HG03354 (cell line): ENCODE results near the gene LCE1A.

Source experiments
- ATAC-seq: cut with Tn5 transposase; IDR thresholded peaks from one replicate; pipeline ENCODE4 v1.9.1; 2021; ENCODE audit warnings: mild to moderate bottlenecking; ENCODE audit not compliant: unreplicated experiment, poor library complexity, severe bottlenecking

The LCE1A gene

GRCh38 chr1:152827173-152827572 lies at the start of gene LCE1A:
LCE1A (plus strand) TSS chr1:152827473; CDS start chr1:152827473, 0 bp downstream.
- ATAC-seq, result no peak

- ATAC-seq, result no peak
Measured at GRCh38 chr1:152777510-152778137, 49.6 kb upstream of the LCE1A start.

GRCh38 chr1:152783095-152783494 lies 44.2 kb upstream of the LCE1A start:
- ATAC-seq, result no peak

- ATAC-seq, result no peak
Measured at GRCh38 chr1:152786077-152786476, 41.2 kb upstream of the LCE1A start, which contains the start of gene LCE1E. LCE1E (plus strand) TSS chr1:152786257; CDS start chr1:152787300, 1,043 bp downstream.

- ATAC-seq, result no peak
Measured at GRCh38 chr1:152795686-152796085, 31.6 kb upstream of the LCE1A start.

GRCh38 chr1:152796421-152796820 lies 30.9 kb upstream of the LCE1A start, which contains the start of gene LCE1D:
LCE1D (plus strand) TSS chr1:152796721; CDS start chr1:152797795, 1,074 bp downstream.
- no peak for ATAC-seq

- no peak for ATAC-seq
Measured at GRCh38 chr1:152801333-152801732, 25.9 kb upstream of the LCE1A start.

- no peak for ATAC-seq
Measured at GRCh38 chr1:152806576-152806975, 20.7 kb upstream of the LCE1A start, which contains the start of gene LCE1C. LCE1C (minus strand) TSS chr1:152806651; CDS start chr1:152805478, 1,173 bp downstream.

GRCh38 chr1:152811050-152811449 lies 16.2 kb upstream of the LCE1A start:
- no peak for ATAC-seq

- no peak for ATAC-seq
Measured at GRCh38 chr1:152811671-152812070, 15.6 kb upstream of the LCE1A start, which contains the start of gene LCE1B. LCE1B (plus strand) TSS chr1:152811971; CDS start chr1:152812447, 476 bp downstream.

GRCh38 chr1:152817309-152817708 lies 10.0 kb upstream of the LCE1A start:
- ATAC-seq, result no peak

GRCh38 chr1:152823294-152823693 lies 4.0 kb upstream of the LCE1A start:
- ATAC-seq, result no peak

GRCh38 chr1:152824964-152825363 lies 2.3 kb upstream of the LCE1A start:
- no peak for ATAC-seq

GRCh38 chr1:152836870-152837269 lies 9.6 kb downstream of the LCE1A start:
- ATAC-seq, result no peak

- ATAC-seq, result no peak
Measured at GRCh38 chr1:152842556-152842955, 15.3 kb downstream of the LCE1A start, which contains the start of gene LCE6A. LCE6A (plus strand) TSS chr1:152842856; CDS start chr1:152843521, 665 bp downstream.

GRCh38 chr1:152855661-152856060 lies 28.4 kb downstream of the LCE1A start:
- no peak for ATAC-seq

GRCh38 chr1:152858062-152858461 lies 30.8 kb downstream of the LCE1A start:
- no peak for ATAC-seq

- ATAC-seq, result no peak
Measured at GRCh38 chr1:152859696-152860095, 32.4 kb downstream of the LCE1A start, which contains the start of gene LCE7A. LCE7A (plus strand) TSS chr1:152859996; CDS start chr1:152860698, 702 bp downstream.

- no peak for ATAC-seq
Measured at GRCh38 chr1:152860129-152860528, 32.9 kb downstream of the LCE1A start.

GRCh38 chr1:152861374-152861773 lies 34.1 kb downstream of the LCE1A start:
- no peak for ATAC-seq

- ATAC-seq, result no peak
Measured at GRCh38 chr1:152864443-152864842, 37.2 kb downstream of the LCE1A start.
